Putamen (tissue), 1 donor: Measurements from ENCODE around the gene CBY1.
"Not testable (repeated sequence)": the region's sequence is repeated elsewhere in the genome, so short reads cannot be mapped to it uniquely, and the experiment has no call there.

Experiments used
- DNase-seq: peaks from one replicate; pipeline ENCODE4 v3.0.0-alpha.2; 2016; ENCODE audit warnings: low spot score

CBY1 gene

DNA sequence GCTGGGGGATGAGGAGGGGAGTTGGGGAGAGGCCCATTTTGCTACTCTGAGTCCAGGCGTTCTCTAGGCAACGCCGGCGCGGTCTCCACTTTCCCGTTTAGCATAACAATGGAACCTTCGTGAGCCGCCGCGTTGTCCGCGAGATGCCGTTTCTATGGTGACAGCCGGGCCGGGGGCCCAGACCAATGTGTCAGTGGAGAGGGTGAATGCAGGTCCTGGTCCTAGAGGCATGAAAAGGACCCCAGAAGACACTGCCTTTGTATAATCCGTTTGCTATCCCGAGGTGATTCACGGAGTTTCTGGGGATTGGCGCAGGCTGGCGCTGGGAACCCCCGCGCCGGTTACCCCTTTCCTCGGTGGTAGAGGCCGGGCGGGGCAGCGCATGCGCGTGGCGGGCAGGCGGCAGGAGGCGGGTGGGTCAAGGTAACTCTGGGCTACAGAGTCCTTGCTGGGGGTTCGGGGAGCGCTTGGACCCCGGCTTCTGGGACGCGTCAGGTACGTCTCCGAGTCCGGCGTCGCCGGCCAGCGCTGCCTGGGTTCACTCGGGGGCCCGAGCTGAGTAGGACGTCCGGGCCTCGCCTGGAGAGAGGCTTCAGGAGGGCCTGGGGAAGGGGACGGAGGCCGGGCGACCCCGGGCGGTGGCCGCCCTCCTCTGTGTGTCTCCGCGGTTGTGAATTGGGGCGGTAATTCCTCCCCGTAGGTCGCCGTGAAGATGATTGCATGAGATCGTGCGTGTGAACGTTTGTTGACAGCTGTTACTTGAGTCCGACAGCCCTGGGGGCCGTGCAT, at the start of gene CBY1, which contains the start of gene FAM227A:
TSS of gene CBY1 (plus strand) at position 383 of the 789 bp plus-strand sequence. CDS start 11,417 bp downstream, outside the sequence.
TSS of gene FAM227A (minus strand) at position 137 of the 789 bp plus-strand sequence. CDS start 6,224 bp downstream, outside the sequence.
- peak; percentile 88 for DNase-seq

DNA sequence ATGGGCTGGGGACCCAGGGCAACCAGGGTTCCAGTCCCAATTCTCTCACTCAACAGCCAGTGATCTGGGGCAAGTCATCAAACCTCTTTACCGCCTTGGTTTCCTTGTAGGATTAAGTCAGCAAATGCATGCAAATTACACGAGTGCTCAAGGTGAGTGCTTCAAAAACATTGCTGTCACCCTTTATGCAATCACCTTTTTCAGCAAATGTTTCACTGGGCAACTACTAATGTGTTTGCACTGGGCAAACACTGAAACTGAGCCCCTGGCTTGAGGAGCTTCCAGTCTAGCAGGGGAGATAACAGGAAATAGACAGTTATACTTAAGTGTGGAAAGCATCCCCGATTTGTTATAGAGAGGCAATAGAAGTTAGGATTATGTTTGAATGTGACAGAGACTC, 48.8 kb upstream of the CBY1 start:
- no peak for DNase-seq

DNA sequence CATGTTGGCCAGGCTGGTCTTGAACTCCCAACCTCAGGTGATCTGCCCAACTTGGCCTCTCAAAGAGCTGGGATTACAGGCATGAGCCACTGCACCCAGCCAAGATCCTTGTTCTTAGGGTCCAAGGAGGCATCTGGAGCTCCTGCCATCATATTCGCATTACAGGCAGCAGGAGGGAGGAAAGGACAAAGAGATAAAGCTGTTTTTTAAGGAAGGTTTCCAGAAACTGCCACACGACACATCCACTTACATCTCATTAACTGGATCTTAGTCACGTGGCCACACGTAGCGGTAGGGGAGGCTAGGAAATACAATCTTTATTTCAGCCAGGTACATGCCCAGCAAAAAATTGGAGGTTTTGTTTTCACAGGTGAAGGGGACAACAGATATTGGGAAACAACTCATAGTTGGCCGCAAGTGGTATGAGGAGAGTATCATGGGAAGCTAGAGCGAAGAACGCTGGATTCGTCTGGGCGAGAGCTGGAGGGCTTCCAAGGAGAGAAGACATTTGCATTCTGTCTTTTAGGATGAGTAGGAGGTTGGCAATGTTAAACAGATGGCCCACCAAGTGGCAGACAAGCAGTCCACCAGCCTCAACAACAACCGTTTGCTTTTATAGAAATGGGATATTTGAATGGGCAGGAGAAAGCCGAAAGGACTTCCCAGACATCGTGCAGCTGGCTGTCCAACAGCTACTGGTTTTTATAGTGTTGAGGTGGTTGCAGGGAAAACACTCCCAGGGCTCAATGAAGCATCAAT, 47.3 kb upstream of the CBY1 start:
- no peak for DNase-seq

DNA sequence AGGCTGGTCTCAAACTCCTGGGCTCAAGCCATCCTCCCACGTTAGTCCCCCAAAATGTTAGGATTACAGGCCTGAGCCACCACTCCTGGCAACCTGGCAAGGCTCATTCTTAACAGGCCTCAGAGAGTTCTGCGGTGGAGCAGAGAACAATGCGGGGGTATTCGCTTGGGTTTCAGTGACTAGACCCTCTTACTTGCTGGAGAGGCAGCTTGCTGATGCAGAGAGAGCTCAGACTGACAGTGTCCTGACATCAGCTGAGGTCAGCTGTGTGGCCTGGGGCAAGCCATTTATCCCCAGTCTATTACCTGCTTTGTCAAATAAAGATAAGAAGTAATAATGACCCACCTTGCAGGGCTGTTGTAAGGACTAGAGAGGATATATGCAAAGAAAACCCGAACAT, 46.2 kb upstream of the CBY1 start:
- DNase-seq: no peak

DNA sequence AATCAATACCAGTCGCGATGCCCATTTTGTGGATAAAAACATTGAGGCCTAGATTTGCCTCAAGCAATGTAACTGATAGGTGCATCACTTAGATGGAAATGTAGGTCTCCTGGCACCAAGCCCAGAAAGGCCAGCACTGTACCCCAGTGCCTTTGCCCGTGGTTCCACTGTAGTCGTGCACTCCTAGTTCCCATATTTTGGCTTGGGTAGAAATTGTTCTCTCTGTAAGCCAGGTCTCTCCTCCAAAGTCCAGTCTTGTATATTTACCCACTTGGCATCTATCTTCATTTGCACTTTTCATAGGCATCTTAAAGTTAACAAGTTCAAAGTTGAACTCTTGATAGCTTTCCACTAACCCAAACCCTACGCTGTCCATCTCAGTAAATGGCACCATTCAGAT, 44.9 kb upstream of the CBY1 start:
- no peak for DNase-seq

DNA sequence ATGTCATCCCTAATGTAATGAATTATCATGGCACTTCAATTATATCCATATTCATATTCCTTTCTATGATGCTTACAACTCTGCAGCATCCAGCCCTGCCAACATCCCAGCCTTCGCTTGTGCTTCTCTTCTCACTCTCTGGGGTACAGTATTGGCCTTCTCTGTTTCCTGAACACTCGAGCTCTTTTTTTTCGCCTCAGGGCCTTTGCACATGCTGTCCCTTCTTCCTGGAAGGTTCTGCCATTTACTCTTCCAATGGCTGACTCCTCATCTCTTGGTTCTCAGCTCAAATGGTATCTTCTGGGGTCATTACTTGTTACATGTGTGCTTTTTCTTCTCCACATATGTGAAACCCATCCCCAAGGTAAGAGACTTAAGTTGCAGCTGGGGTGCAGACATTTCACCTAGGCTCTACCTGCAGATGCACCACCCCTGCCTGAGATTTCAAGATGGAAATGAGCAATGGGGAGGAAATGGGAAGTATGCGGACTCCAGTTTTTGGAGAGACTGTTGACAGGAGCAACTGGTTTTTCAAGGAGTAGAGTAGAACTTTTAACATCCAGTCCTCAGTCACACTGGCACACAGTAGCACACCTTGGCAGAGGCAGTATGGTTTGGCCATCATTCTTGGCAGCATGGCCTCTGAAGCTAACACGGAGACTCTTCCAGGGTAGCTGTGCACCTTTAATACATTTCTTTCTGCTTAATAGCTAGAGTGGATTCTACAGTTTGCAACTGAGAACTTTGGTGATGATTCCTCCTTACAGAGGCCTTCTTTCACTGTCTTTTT, 44.0 kb upstream of the CBY1 start:
- no peak for DNase-seq

DNA sequence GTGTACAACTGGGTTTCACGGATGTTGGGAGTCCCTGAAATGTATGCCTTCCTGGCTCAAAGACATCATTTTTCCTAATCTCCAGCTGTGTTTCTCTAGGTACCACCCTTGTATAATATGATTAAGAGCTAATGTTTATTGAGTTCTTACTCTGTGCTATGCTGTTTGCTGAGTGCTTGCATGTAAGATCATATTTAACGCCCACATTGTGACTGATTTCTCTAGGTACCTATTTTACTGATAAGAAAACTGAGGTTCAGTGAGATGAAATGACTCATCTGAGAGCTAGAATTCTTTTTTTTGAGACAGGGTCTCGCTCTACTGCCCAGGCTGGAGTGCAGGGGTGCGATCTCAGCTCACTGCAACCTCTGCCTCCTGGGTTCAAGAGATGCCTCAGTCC, 42.9 kb upstream of the CBY1 start:
- no peak for DNase-seq

DNA sequence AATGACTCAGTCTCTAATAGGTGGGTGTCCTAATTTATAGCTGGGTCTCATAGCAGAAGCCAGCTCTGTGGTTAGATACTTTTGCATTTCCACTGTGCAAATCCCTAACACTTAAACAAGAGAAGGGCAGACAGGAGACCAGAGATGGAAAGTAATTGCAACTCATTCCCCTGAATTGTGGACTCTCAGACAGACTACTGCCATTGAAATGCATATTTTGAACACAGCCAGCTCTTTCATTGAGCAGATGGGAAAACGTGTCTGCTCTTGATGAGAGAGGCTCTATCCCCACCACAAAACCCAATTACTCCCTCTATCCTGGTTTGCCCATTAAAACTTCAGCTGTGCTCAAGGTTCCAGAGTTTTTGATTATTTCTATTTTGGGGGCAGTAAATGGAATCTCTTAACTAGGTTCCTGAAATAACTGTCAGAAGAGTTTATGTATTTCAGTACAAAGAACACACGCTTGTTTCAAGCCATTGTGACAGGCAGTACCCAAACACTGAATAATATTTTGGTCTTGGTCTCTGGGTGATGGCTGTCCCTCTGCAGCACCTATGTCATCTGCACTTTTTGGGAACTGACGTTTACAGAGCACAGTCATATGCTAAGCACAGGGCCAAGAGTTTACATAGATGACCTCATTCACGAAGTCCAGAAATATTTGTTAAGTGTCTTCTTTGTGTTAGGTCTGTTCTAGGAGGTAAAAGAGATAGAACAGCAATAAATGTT, 41.9 kb upstream of the CBY1 start:
- DNase-seq: no peak

DNA sequence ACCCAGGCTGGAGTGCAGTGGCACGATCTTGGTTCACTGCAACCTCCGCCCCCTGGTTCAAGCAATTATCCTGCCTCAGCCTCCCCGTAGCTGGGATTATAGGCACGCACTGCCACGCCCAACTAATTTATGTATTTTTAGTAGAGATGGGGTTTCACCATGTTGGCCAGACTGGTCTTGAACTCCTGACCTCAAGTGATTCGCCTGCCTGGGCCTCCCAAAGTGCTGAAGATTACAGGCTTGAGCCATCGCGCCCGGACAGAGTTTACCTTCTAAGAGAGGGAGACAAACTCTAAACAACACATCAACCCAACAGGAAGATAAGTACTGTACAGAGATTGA, 41.4 kb upstream of the CBY1 start:
- DNase-seq: not testable (repeated sequence)

DNA sequence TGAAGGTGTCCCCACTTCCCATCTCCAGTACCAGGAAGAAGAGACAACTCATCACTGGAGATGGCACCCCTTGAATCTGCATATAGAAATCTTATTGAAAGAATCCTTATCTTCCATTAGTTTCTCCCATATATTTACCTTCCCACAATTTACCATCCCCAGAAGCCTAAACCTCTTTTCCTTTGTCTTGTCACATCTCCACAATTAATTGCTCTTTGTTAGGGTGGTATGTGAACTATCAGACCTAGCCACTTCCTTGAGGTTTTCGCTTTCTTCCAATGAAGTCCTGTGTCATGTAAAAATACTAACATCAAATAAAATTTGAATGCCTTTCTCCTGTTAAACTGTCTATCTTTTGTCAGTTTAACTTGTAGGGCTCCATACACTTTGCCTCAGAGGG, 38.2 kb upstream of the CBY1 start:
- DNase-seq: no peak

DNA sequence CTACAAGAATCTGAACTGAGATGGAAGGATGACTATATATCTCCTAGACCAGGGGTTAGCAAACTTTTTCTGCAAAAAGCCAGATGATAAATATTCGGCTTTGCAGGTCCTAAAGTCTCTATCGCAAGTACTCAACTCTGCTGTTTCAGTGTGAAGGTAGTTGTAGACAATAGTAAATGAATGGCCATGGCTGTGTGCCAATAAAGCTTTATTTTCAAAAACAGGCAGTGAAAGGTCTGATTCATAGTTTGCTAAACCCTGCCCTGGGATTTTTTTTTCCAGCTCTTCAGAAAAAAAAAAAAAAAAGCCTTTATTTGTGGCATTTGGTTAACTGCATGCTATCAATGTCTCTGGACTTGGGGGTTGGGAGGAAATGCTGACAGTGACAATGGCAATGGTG, 37.8 kb upstream of the CBY1 start:
- DNase-seq: no peak

DNA sequence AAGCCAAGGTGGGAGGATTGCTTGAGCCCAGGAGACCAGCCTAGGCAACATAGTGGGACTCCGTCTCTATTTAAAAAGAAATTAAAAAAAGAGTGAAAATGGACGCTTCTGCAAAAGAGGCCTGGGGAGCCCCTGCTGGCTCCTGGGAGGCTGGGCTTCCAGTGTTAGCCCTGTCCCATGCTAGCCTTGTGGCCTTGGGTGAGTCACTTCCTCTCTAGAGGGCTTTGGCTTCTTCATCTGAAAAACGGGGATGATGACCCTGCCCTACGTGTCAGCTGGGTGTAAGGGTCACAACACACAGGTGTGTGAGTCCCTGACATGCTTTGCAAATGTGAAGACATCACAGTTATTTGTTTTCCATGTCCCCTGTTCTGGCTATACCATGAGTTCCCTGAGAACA, 33.1 kb upstream of the CBY1 start:
- DNase-seq: no peak

DNA sequence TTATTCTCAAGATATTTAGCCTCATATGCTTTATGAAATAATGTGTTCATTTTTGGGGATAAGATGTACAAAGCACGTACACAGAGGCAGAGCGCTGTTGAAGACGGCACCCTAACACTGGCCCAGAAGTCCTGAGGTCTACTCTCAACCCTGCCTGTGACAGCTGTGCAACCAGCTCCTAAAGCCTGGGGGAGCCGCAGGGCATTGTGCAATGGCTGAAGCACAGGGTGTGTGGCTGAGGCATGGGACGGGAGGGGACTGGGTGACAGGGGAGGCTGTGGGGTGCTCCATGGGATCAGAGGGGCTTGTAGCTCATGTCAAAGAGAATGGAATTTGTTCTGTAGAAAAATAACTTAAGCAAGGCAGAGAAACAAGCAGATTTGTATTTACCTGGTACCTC, 28.0 kb upstream of the CBY1 start:
- no peak for DNase-seq

DNA sequence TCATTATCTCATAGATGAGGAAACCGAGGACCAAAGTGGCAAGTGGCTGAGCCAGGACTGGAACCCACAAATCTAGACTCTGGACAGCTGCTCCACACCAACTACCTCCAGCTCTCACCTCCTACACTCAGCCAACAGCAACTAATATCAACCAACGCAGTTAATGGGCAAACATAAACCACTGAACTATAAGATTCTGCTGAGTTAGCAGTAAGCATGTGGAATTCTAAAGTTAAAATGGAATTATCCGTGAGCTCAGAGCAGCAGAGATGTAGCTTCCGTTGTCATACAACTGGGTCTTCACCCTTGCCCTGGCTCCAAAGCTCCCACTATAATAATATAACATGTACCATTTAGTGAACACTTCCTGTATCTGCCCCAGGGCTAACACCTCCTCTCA, 27.3 kb upstream of the CBY1 start:
- DNase-seq: no peak

DNA sequence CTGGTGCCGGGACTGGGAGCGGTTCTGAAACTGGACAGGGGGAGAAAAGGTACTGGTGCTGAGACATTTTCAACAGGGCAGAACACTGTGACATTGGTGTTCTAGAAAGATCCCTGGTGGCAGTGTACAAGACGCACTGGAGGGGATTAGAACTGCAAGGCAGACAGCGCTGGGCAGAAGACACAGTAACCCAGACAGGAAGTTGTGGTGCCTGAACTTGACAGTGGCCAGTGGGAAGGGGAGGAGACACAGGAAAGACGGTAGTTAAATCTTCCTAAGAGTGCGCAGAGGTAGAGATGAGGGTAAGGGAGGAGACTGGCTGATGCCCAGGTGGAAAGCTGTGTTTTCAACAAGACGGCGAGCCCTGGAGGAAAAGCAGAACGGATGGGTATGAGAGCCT, 24.7 kb upstream of the CBY1 start:
- DNase-seq: no peak

DNA sequence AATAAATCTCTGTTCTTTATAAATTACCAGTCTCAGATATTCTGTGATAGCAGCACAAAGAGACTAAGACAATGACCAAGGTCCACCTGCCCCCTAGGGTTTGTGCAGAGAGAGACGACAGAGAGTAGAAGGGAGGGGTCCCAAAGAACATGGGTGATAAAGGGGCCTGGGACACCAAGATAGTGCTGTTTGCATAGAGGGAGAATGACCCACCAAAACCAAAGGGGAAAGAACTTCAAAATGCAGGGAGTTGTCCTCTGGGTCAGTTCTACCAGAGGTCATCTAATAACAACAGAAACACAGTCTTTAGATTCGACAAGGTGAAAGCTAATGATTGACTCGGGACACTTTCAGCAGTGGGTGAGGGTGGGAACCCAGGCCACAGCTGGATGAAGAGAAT, 23.9 kb upstream of the CBY1 start:
- no peak for DNase-seq

DNA sequence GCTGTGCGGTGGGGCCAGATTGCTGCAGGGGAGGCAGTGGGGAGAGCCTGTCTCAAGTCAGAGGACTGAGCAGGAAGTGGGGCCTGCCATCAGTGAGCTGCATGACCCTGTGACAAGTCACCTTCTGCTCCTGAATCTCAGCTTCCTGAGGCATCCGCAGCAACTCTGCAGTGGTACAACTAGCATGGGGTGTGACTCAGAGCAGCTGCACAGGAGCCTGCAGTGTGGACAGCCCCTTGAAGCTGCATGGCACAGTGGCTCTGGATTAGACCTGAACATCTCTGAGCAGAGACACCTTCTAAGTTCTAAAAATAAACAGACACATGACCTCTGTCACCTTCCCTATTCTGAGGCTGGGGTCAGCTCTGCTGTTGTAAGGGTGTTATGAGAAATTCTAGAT, 18.2 kb upstream of the CBY1 start:
- no peak for DNase-seq

DNA sequence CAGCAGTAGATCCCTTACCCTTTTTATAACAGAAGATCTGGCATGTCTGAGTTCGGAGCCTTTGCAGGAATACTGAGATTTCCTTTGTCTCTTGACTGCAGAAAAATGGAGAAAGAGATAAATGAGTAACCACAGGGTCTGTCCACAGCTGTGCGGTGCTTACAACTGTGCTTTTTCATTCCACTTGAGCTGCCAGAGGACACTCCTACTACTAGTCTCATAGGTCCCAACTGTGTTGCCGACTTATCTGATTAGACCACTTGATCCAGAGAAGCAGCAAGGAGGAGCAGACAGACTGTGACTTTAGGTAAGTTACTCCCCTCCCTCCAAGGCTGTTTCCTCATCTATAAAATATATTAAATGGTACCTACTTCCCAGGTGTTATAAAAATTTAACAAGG, 17.7 kb upstream of the CBY1 start:
- DNase-seq: no peak

DNA sequence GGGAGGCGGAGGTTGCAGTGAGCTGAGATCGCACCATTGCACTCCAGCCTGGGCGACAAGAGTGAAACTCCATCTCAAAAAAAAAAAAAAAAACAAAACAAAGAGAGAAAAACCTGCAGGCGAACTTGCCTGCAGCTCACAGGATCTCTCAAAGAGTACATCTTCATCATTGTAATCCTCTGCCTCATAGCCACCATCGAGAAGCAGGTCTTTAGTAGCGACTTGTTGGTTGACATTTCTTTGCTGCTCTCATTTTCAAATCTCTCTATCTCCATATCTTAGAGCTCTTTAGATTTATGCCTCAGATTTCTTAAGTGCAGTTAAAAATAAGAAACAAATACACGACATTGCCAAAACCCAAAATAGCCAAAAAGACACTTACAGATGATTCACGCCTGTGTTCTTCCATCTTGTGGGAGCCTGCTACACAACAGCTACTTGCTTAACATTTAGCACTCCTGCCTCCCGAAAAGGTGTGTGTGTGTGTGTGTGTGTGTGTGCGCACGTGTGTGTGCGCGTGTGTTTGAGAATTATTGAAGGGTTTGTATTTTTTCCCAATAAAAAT, 14.9 kb upstream of the CBY1 start:
- DNase-seq: no peak

DNA sequence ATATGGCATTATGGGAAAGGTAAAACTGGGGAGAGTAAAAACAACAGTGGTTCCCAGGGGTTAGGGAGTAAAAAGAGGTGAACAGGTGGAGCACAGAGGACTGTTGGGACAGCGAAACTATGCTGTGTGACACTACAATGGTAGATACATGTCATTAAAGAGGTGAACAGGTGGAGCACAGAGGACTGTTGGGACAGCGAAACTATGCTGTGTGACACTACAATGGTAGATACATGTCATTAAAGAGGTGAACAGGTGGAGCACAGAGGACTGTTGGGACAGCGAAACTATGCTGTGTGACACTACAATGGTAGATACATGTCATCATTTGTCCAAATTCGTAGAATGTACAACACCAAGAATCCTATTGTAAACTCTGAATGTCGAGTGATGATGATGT, 12.2 kb upstream of the CBY1 start:
- DNase-seq: not testable (repeated sequence)

DNA sequence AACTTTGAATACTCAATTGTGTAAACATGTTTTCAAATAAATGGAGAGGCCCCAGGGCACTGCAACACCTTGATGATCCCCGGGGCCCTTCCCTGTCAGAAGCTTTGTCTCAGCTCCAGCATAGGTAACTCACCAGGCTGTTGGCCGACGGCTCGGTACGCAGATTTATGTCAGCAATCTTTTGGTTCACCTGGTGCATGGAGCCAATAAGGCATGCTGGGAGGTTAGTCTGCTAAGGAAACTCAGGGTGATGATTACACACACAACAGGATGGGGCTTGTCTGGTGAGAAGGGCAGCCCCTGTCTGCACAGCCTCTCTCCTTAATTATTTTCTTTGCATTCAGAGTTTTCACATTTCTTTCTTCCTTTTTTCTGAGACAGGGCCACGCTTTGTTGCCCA, 11.0 kb upstream of the CBY1 start:
- DNase-seq: no peak
